Spinal cord (tissue), 10 donors: ENCODE results near the gene TRIM56. TPM values are rescaled to one million over a fixed set of nuclear protein-coding genes. Genes with fewer than 3 reads are reported as not detected.
"Not testable (repeated sequence)": the region's sequence is repeated elsewhere in the genome, so short reads cannot be mapped to it uniquely, and the experiment has no call there.

Source experiments
- DNase-seq, 6 donors: peaks; one replicate each; pipeline versions ENCODE4 v3.0.0 to v3.0.0-alpha.2; 2013 to 2015; ENCODE audit warnings: low spot score in 6 of 6, low read depth in 4 of 6
- H3K27ac ChIP-seq: one replicate; pipeline ENCODE4 v1.5.1; 2013; ENCODE audit warnings: low read depth, low read length, control low read depth
- H3K27me3 ChIP-seq: one replicate; pipeline ENCODE4 v1.6.1; 2013; ENCODE audit warnings: low read length; ENCODE audit not compliant: control insufficient read depth, insufficient read depth
- H3K36me3 ChIP-seq: one replicate; pipeline ENCODE4 v1.6.1; 2013; ENCODE audit warnings: low read length; ENCODE audit not compliant: control insufficient read depth, insufficient read depth
- H3K4me1 ChIP-seq: one replicate; pipeline ENCODE4 v1.6.1; 2013; ENCODE audit warnings: low read length; ENCODE audit not compliant: control insufficient read depth, insufficient read depth
- H3K4me3 ChIP-seq: one replicate; pipeline ENCODE4 v1.5.1; 2013; ENCODE audit warnings: low read depth, low read length, control low read depth
- H3K9me3 ChIP-seq: one replicate; pipeline ENCODE4 v1.6.1; 2013; ENCODE audit warnings: low read length; ENCODE audit not compliant: control insufficient read depth, insufficient read depth
- WGBS: methylation state at CpG from one replicate; pipeline ENCODE4 v1.1.5; 2013; ENCODE audit warnings: missing lambda C conversion rate; ENCODE audit not compliant: insufficient coverage; 5-methylcytosine and 5-hydroxymethylcytosine counted together
- polyA plus RNA-seq, 2 donors: library from polyadenylated mRNA; unstranded; fragments of 120-200 nt; gene quantifications; one replicate each; pipeline ENCODE4 v1.2.1, GENCODE V29; 2013; ENCODE audit not compliant: insufficient read length in 2 of 2
- total RNA-seq, 2 donors: library from RNA; depleted of rRNA in 1 of 2; stranded (reverse); fragments of 120-200 nt in 1 of 2; fragments of >200 nt in 1 of 2; gene quantifications; one replicate each; pipeline versions ENCODE4 v1.2.3 to v1.2.4, GENCODE V29; 2013 to 2014
- donor health status: healthy.

The TRIM56 gene
- total and polyA plus RNA-seq, 4 donors: 5.6 to 10.9 (median 6.5) TPM

DNA sequence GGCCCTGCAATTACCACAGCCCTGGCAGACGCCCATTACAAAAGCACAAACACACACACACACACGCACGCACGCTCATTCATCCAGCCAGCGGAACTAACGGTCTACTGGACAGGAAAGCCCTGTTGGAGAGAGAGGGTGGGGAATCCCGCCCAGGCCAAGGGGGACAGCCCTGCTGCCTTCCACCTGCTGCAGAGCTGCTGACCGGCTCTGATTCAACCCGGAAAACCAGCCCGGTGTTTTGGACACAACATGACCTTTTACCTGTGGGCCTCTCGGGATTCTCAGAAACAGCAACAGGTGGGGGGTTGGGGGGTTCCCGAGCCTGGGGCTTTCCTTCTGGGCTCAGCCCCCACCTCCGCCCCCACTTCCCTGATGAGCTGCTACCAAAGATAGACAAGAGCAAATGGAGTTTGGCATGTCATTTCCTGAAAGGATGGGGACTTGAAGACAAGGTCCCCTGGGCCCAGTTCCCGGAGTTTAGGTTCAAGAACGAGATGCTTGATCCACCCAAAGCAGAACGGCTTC lies 23.1 kb downstream of the TRIM56 start:
- H3K27me3 ChIP-seq: no peaks in the 10 kb centered on the region
- H3K36me3 ChIP-seq: no peaks in the 10 kb centered on the region
- H3K4me1 ChIP-seq: peaks cover 5% of the 10 kb centered on the region
- no peaks in the 10 kb centered on the region for H3K9me3 ChIP-seq
- WGBS: 34% methylated on average over 8 of the region's 16 CpGs
- no peak for DNase-seq
- H3K4me3 ChIP-seq: no peak overlapping the region
- H3K27ac ChIP-seq: no peak overlapping the region

DNA sequence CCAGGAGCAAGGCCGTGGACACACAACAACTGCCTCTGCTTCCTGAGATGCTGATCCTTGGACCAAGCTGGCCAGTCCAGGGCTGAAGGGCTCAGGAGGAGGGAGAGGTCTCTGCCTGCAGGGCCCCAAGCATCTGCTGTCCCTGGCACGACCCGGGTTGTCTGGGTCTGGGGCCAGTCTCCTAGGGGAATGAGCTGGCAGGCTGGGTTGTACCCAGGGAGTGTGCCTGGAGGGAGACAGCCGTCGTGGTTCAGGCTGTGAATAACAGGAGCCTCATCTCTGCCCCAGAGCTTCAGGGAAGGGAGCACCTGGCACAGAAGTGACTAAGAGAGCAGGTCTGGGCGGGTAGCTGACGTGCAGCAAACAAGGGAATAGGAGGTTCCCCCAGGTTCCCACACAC lies 23.7 kb downstream of the TRIM56 start:
- Histone ChIP-seq H3K36me3 (no peaks in the 10 kb centered on the region), H3K27ac (no peak overlapping the region), H3K4me3 (no peak overlapping the region), H3K9me3 (no peaks in the 10 kb centered on the region), H3K4me1 (peaks cover 5% of the 10 kb centered on the region), H3K27me3 (no peaks in the 10 kb centered on the region)
- 73% methylated on average over 7 of the region's 7 CpGs for WGBS
- DNase-seq: no peak

DNA sequence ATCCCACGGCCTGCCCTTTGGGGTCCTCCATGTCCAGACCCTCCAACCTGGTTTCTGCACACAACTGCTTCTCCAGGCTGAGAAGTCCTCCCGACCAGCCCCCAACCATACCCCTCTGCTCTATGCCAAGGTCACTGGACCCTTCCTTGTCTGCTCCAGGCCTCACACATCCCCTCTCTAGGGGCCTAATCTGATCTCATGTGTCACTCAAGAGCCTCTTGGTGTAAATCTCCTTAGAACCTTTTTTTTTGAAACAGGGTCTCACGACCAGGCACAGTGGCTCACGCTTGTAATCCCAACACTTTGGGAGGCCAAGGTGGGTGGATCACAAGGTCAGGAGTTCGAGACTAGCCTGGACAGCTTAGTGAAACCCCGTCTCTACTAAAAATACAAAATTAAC lies 24.1 kb downstream of the TRIM56 start:
- no peak overlapping the region for H3K4me3 ChIP-seq
- H3K36me3 ChIP-seq: no peaks in the 10 kb centered on the region
- H3K9me3 ChIP-seq: no peaks in the 10 kb centered on the region
- no peak overlapping the region for H3K27ac ChIP-seq
- H3K27me3 ChIP-seq: no peaks in the 10 kb centered on the region
- no peak for DNase-seq
- peaks cover 5% of the 10 kb centered on the region for H3K4me1 ChIP-seq
- WGBS: 92% methylated on average over 4 of the region's 6 CpGs

DNA sequence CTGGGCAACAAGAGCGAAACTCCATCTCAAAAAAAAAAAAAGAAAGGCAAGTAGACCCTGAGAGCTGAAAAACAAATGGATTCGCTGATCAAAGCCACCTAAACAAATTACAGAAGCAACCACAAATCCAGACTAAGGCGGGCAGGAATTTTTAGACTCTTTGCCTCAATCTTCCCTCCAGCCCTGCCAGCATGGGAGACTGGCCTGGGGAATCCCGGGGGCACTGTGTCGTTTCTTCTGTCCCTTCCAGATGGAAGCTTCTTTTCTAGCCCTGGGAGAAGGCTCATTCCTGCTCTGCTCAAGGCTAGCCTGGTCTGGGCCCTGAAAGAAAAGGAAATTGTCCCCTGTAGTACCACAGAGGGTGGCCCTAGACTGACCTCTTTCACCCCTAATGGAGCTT lies 26.0 kb downstream of the TRIM56 start:
- WGBS: 96% methylated on average over 4 of the region's 5 CpGs
- no peak overlapping the region for H3K4me3 ChIP-seq
- H3K27ac ChIP-seq: no peak overlapping the region
- H3K4me1 ChIP-seq: peaks cover 5% of the 10 kb centered on the region
- no peak for DNase-seq
- H3K9me3 ChIP-seq: no peaks in the 10 kb centered on the region
- H3K27me3 ChIP-seq: no peaks in the 10 kb centered on the region
- H3K36me3 ChIP-seq: no peaks in the 10 kb centered on the region

DNA sequence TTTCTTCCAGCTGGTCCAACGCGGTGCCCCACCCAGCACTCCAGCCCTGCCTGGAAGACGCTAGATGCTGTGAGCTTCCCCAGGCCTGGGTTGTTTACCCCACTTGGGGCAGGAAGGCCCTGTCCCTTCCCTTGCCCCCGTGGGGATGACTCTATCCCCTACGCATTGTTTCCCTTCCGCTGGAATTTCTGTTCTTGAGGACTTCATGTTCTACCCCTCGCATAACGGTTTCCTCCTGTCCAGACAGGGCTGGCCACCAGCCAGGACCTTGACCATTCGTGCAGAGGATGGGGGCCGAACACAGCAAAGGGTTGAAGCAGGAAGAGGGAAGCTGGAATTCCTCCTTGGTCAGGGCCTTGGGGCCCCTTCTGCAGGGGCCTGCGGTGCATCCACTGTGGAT lies 27.0 kb downstream of the TRIM56 start:
- Histone ChIP-seq H3K4me3 (no peak overlapping the region), H3K4me1 (peaks cover 5% of the 10 kb centered on the region), H3K27ac (peak overlapping the region; percentile 40), H3K9me3 (no peaks in the 10 kb centered on the region), H3K27me3 (no peaks in the 10 kb centered on the region), H3K36me3 (no peaks in the 10 kb centered on the region)
- WGBS: 76% methylated on average over 10 of the region's 11 CpGs
- DNase-seq: no peak

DNA sequence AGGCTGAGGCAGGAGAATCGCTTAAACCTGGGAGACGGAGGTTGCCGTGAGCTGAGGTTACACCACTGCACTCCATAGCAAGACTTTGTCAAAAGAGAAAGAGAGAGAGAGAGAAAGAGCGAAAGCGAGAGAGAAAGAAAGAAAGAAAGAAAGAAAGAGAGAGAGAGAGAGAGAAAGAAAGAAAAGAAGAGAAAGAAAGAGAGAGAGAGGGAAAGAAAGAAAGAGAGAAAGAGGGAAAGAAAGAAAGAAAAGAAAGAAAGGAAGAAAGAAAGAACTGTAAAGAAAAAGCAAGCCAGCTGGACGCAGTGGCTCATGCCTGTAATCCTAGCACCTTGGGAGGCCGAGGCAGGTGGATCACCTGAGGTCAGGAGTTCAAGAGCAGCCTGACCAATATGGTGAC lies 27.9 kb downstream of the TRIM56 start:
- H3K27me3 ChIP-seq, H3K4me1 ChIP-seq, H3K9me3 ChIP-seq, H3K4me3 ChIP-seq, H3K36me3 ChIP-seq, H3K27ac ChIP-seq, DNase-seq: not testable (repeated sequence)
- WGBS: 90% methylated on average over 4 of the region's 7 CpGs

DNA sequence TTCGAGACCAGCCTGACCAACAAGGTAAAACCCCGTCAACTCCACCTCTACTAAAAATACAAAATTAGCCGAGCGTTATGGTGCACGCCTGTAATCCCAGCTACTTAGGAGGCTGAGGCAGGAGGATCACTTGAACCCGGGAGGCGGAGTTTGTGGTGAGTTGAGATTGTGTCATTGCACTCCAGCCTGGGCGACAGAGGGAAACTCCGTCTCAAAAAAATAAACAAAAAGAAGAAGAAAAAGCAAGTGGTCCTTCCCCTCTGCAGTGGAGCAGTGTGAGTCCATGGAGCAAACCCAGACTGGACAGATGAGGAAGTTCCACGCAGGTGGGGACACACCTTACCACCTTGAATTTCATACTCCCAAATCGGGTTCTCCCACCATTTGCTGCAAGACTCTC lies 28.6 kb downstream of the TRIM56 start:
- Histone ChIP-seq H3K9me3 (no peaks in the 10 kb centered on the region), H3K36me3 (no peaks in the 10 kb centered on the region), H3K27ac (no peak overlapping the region), H3K27me3 (no peaks in the 10 kb centered on the region), H3K4me1 (peaks cover 4% of the 10 kb centered on the region), H3K4me3 (no peak overlapping the region)
- DNase-seq: no peak
- 80% methylated on average over 1 of the region's 11 CpGs for WGBS

DNA sequence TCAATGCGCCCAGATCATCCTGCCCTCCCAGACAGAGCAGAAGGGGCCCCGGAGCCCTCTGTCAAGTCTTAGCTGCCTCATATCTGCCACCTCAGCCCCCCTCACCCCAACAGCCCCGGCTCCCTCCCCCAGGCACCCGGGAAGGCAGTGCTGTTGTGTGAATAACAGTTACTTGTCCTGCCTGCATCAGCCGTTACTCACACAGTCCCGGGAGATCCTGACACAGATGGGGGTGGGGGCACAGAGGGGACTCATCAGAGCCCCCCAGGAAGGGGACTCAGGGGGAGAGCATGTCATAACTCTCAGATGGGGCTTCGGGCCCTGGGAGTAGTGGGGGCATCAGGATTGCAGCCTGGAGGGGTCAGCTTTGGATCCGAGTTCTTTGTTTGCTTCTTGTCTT lies 29.2 kb downstream of the TRIM56 start:
- Histone ChIP-seq H3K4me3 (no peak overlapping the region), H3K4me1 (no peaks in the 10 kb centered on the region), H3K27me3 (no peaks in the 10 kb centered on the region), H3K36me3 (no peaks in the 10 kb centered on the region), H3K27ac (no peak overlapping the region), H3K9me3 (no peaks in the 10 kb centered on the region)
- WGBS: 75% methylated on average over 2 of the region's 8 CpGs
- DNase-seq: no peak

DNA sequence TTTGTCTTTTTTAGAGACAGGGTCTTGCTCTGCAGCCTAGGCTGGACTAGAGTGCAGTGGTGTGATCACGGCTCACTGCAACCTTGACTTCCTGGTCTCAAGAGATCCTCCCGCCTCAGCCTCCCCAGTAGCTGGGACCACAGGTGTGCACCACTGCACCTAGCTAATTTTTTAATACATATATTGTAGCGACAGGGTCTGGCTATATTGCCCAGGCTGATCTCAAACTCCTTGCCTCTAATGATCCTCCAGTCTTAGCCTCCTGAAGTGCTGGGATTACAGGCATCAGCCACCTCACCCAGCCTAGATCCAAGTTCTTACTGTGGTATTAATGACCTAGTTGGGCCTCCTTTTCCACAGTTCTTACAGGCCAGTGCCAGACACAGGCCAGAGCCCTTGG lies 29.9 kb downstream of the TRIM56 start:
- H3K36me3 ChIP-seq: no peaks in the 10 kb centered on the region
- no peak for DNase-seq
- no peak overlapping the region for H3K27ac ChIP-seq
- H3K4me1 ChIP-seq: peaks cover 3% of the 10 kb centered on the region
- no peaks in the 10 kb centered on the region for H3K27me3 ChIP-seq
- no peaks in the 10 kb centered on the region for H3K9me3 ChIP-seq
- no peak overlapping the region for H3K4me3 ChIP-seq
- 96% methylated on average over 3 of the region's 3 CpGs for WGBS

DNA sequence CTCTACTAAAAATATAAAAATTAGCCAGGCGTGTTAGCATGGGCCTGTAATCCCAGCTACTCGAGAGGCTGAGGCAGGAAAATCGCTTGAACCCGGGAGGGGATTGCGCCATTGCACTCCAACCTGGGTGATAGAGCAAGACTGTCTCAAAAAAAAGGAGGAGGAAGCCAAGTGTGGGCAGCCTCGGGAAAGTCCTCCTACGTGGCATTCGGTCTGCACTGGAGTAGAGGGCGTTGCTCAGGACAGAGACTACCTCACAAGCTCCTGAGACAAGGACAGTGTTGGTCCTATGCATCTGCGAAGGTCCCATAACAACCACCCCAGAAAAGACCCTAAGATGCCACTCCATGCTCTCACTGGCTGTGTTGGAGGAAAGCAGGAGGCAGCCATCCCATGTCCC lies 31.6 kb downstream of the TRIM56 start:
- Histone ChIP-seq H3K36me3 (no peaks in the 10 kb centered on the region), H3K27ac (no peak overlapping the region), H3K9me3 (no peaks in the 10 kb centered on the region), H3K27me3 (no peaks in the 10 kb centered on the region), H3K4me1 (peaks cover 3% of the 10 kb centered on the region), H3K4me3 (no peak overlapping the region)
- WGBS: 95% methylated on average over 6 of the region's 10 CpGs
- no peak for DNase-seq
